ENCODE measurements around the gene PRKN.

PRKN gene

DNA sequence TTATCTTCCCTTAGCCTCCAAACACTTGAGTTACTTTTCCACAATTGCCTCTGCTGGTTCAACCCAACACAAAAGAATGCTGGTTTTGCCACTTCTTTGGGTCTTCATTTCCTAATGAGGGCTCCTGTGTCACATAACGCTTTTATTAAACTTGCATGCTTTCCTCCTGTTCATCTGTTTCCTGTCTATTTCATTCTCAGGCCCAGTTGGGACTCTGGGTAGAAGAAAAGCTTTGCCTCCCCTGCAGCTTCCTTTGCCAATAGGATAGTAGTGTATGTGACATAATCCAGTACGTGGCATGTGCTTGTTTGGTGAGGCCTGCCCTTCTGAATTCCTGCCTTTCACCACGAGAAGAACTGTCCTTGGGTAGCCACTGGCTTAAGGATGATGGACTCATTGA lies 924.4 kb downstream of the PRKN start:
- TF ChIP-seq, protein P1, sequence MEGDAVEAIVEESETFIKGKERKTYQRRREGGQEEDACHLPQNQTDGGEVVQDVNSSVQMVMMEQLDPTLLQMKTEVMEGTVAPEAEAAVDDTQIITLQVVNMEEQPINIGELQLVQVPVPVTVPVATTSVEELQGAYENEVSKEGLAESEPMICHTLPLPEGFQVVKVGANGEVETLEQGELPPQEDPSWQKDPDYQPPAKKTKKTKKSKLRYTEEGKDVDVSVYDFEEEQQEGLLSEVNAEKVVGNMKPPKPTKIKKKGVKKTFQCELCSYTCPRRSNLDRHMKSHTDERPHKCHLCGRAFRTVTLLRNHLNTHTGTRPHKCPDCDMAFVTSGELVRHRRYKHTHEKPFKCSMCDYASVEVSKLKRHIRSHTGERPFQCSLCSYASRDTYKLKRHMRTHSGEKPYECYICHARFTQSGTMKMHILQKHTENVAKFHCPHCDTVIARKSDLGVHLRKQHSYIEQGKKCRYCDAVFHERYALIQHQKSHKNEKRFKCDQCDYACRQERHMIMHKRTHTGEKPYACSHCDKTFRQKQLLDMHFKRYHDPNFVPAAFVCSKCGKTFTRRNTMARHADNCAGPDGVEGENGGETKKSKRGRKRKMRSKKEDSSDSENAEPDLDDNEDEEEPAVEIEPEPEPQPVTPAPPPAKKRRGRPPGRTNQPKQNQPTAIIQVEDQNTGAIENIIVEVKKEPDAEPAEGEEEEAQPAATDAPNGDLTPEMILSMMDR (IDR thresholded peaks at IDR 0.05; ENCODE audit: poor library complexity, severe bottlenecking): no peak
- H3K9me3 ChIP-seq (ENCODE audit: severe bottlenecking): no peaks in the 10 kb centered on the region
- no peak for DNase-seq (ENCODE audit: low spot score)

GRCh38 chr6:161802231-161802630 lies 925.3 kb downstream of the PRKN start:
- no peaks in the 10 kb centered on the region for H3K36me3 ChIP-seq (ENCODE audit: low read depth)
- TF ChIP-seq, protein P1 (IDR thresholded peaks at IDR 0.05; ENCODE audit: poor library complexity, severe bottlenecking): no peak
- no peak overlapping the region for H3K4me3 ChIP-seq (ENCODE audit: severe bottlenecking)
- DNase-seq (ENCODE audit: low spot score) (no peak), ATAC-seq (ENCODE audit: low read depth) (no peak)
- H3K27me3 ChIP-seq (ENCODE audit: insufficient read depth, poor library complexity, severe bottlenecking): no peaks in the 10 kb centered on the region
- no peaks in the 10 kb centered on the region for H3K9me3 ChIP-seq (ENCODE audit: severe bottlenecking)
- H3K4me1 ChIP-seq (ENCODE audit: insufficient read depth, poor library complexity, severe bottlenecking): no peaks in the 10 kb centered on the region
- no peak overlapping the region for H3K27ac ChIP-seq (ENCODE audit: poor library complexity, severe bottlenecking)

More for the DNA sequence above, 924.4 kb downstream of the PRKN start:
- H3K27me3 ChIP-seq (ENCODE audit: insufficient read depth, poor library complexity, severe bottlenecking): no peaks in the 10 kb centered on the region
- H3K36me3 ChIP-seq (ENCODE audit: low read depth): no peaks in the 10 kb centered on the region
- no peak overlapping the region for H3K27ac ChIP-seq (ENCODE audit: poor library complexity, severe bottlenecking)
- no peak for ATAC-seq (ENCODE audit: low read depth)
- H3K4me1 ChIP-seq (ENCODE audit: insufficient read depth, poor library complexity, severe bottlenecking): no peaks in the 10 kb centered on the region
- H3K4me3 ChIP-seq (ENCODE audit: severe bottlenecking): no peak overlapping the region

- Histone ChIP-seq H3K4me1 (ENCODE audit: insufficient read depth, poor library complexity, severe bottlenecking) (no peaks in the 10 kb centered on the region), H3K9me3 (ENCODE audit: severe bottlenecking) (no peaks in the 10 kb centered on the region), H3K36me3 (ENCODE audit: low read depth) (no peaks in the 10 kb centered on the region), H3K27ac (ENCODE audit: poor library complexity, severe bottlenecking) (no peak overlapping the region), H3K27me3 (ENCODE audit: insufficient read depth, poor library complexity, severe bottlenecking) (no peaks in the 10 kb centered on the region), H3K4me3 (ENCODE audit: severe bottlenecking) (no peak overlapping the region)
- ATAC-seq (ENCODE audit: low read depth) (no peak), DNase-seq (ENCODE audit: low spot score) (no peak)
- TF ChIP-seq, protein P1 (IDR thresholded peaks at IDR 0.05; ENCODE audit: poor library complexity, severe bottlenecking): no peak
These were observed 928.6 kb downstream of the PRKN start for GRCh38 chr6:161798844-161799394.

- H3K9me3 ChIP-seq (ENCODE audit: severe bottlenecking): no peaks in the 10 kb centered on the region
- H3K4me3 ChIP-seq (ENCODE audit: severe bottlenecking): no peak overlapping the region
- no peak for DNase-seq (ENCODE audit: low spot score)
- no peaks in the 10 kb centered on the region for H3K27me3 ChIP-seq (ENCODE audit: insufficient read depth, poor library complexity, severe bottlenecking)
- ATAC-seq (ENCODE audit: low read depth): no peak
- TF ChIP-seq, protein P1 (IDR thresholded peaks at IDR 0.05; ENCODE audit: poor library complexity, severe bottlenecking): no peak
- no peak overlapping the region for H3K27ac ChIP-seq (ENCODE audit: poor library complexity, severe bottlenecking)
- H3K4me1 ChIP-seq (ENCODE audit: insufficient read depth, poor library complexity, severe bottlenecking): no peaks in the 10 kb centered on the region
- no peaks in the 10 kb centered on the region for H3K36me3 ChIP-seq (ENCODE audit: low read depth)
These were observed 930.9 kb downstream of the PRKN start for GRCh38 chr6:161796681-161797080.

GRCh38 chr6:161792851-161793493 lies 934.6 kb downstream of the PRKN start:
- no peaks in the 10 kb centered on the region for H3K27me3 ChIP-seq (ENCODE audit: insufficient read depth, poor library complexity, severe bottlenecking)
- no peak for DNase-seq (ENCODE audit: low spot score)
- no peak overlapping the region for H3K27ac ChIP-seq (ENCODE audit: poor library complexity, severe bottlenecking)
- H3K36me3 ChIP-seq (ENCODE audit: low read depth): no peaks in the 10 kb centered on the region
- no peak for ATAC-seq (ENCODE audit: low read depth)
- no peak overlapping the region for H3K4me3 ChIP-seq (ENCODE audit: severe bottlenecking)
- peaks cover 12% of the 10 kb centered on the region for H3K4me1 ChIP-seq (ENCODE audit: insufficient read depth, poor library complexity, severe bottlenecking)
- no peaks in the 10 kb centered on the region for H3K9me3 ChIP-seq (ENCODE audit: severe bottlenecking)
- TF ChIP-seq, protein P1 (IDR thresholded peaks at IDR 0.05; ENCODE audit: poor library complexity, severe bottlenecking): no peak
